K562 (cell line): ENCODE results near the gene PRKAG2. TPM values are rescaled to one million over a fixed set of nuclear protein-coding genes. Genes with fewer than 3 reads are reported as not detected.

ENCODE experiments used
- ARID2 ChIP-seq: fragments of 450-650 bp; IDR thresholded peaks from 2 replicates; pipeline ENCODE4 v1.6.1; 2017; ENCODE audit warnings: antibody characterized with exemption, mild to moderate bottlenecking
- PHF21A ChIP-seq: fragments of 450-650 bp; IDR thresholded peaks from 2 replicates; pipeline ENCODE4 v1.6.1; 2017; ENCODE audit warnings: low read depth, borderline replicate concordance
- PTBP1 ChIP-seq: fragments of 200-400 bp; formaldehyde crosslinking; IDR thresholded peaks from 2 replicates; pipeline ENCODE4 v1.6.1; 2017; ENCODE audit warnings: low read depth, low read length
- RBM14 ChIP-seq: fragments of 200-400 bp; formaldehyde crosslinking; IDR thresholded peaks from 2 replicates; pipeline ENCODE4 v1.6.1; 2018; ENCODE audit warnings: low read depth, mild to moderate bottlenecking, low read length, moderate library complexity, borderline replicate concordance; ENCODE audit not compliant: insufficient read depth
- ZNF140 ChIP-seq: fragments of 250-450 bp; sonication (Bioruptor Pico); IDR thresholded peaks from 2 replicates; pipeline ENCODE4 v1.8.0; 2021; ENCODE audit warnings: moderate library complexity, mild to moderate bottlenecking, inconsistent platforms
- ZNF197 ChIP-seq: fragments of 200-800 bp; sonication (Bioruptor generic); IDR thresholded peaks from 2 replicates; pipeline ENCODE4 v1.6.1; 2016; ENCODE audit warnings: low read depth, missing genetic modification characterization, missing compliant biosample characterization
- ZNF311 ChIP-seq: fragments of 250-450 bp; sonication (Bioruptor Pico); IDR thresholded peaks from 2 replicates; pipeline ENCODE4 v1.4.0; 2020; ENCODE audit warnings: mild to moderate bottlenecking, moderate library complexity
- polyA plus RNA-seq, 8 experiments: library from polyadenylated mRNA; depleted of rRNA in 4 of 8; stranded (reverse) in 5 of 8; unstranded in 3 of 8; fragments of >200 nt; fragmentation: Nextera tagmentation in 2 of 8; fragmentation: Illumina TruSeq in 1 of 8; extraction: Ambion mirVana in 2 of 8; extraction: Trizol in 1 of 8; gene quantifications; 2 replicates each; pipeline versions ENCODE4 v1.2.1 to v1.2.3, GENCODE V29; 2011 to 2014; ENCODE audit warnings: inconsistent platforms in 1 of 8, missing spikeins in 1 of 8
- total RNA-seq, 7 experiments: library from RNA; depleted of rRNA in 6 of 7; stranded (reverse); fragments of >200 nt in 6 of 7; fragmentation: Illumina TruSeq in 2 of 7; extraction: Trizol in 2 of 7; gene quantifications; 2 replicates each; pipeline versions ENCODE4 v1.2.1 to v1.2.3, GENCODE V29; 2011 to 2021; ENCODE audit warnings: low replicate concordance in 1 of 7
- TF ChIP-seq, protein P1 (sequence below): fragments of 250-450 bp; sonication (Bioruptor Pico); IDR thresholded peaks from 2 replicates; pipeline ENCODE4 v1.8.0; 2021; ENCODE audit warnings: moderate library complexity, mild to moderate bottlenecking, inconsistent platforms
- TF ChIP-seq, protein P2 (sequence below): fragments of 200-800 bp; sonication (Bioruptor generic); IDR thresholded peaks from 2 replicates; pipeline ENCODE4 v1.6.1; 2017; ENCODE audit warnings: missing genetic modification characterization, missing compliant biosample characterization
- TF ChIP-seq, protein P3 (sequence below): sonication (generic); formaldehyde crosslinking; IDR thresholded peaks from 2 replicates; pipeline ENCODE4 v1.8.0; 2022; ENCODE audit warnings: mild to moderate bottlenecking, missing genetic modification reagents, borderline replicate concordance

The PRKAG2 gene
- total and polyA plus RNA-seq, 9 of the 15 experiments (the other 6 are each of a cell fraction or from before 2014, with no cell fraction given), result 0.99 to 5.6 (median 3.3) TPM

DNA sequence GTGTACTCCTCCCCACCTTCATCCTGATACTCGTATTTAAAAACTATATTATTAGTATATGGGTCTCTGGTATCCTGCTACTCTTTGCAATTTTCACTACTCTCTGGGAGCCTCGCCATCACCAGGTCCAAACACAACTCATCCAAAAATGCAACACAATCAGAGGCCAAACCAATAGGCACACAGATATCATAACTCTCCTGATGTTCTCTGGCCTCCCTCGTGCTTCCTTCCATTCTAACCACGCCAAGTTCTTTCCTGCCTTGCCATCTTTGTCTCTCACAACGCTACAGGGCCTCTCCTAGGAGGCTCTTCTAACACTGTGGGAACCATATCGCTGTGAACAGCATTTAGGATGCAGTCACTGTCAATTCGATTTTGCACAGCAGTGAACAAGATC is 364.6 kb downstream of the PRKAG2 start (continued):
- TF ChIP-seq, protein P1, sequence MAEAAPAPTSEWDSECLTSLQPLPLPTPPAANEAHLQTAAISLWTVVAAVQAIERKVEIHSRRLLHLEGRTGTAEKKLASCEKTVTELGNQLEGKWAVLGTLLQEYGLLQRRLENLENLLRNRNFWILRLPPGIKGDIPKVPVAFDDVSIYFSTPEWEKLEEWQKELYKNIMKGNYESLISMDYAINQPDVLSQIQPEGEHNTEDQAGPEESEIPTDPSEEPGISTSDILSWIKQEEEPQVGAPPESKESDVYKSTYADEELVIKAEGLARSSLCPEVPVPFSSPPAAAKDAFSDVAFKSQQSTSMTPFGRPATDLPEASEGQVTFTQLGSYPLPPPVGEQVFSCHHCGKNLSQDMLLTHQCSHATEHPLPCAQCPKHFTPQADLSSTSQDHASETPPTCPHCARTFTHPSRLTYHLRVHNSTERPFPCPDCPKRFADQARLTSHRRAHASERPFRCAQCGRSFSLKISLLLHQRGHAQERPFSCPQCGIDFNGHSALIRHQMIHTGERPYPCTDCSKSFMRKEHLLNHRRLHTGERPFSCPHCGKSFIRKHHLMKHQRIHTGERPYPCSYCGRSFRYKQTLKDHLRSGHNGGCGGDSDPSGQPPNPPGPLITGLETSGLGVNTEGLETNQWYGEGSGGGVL (CRISPR knock-in tag), result no peak
- TF ChIP-seq, protein P2, sequence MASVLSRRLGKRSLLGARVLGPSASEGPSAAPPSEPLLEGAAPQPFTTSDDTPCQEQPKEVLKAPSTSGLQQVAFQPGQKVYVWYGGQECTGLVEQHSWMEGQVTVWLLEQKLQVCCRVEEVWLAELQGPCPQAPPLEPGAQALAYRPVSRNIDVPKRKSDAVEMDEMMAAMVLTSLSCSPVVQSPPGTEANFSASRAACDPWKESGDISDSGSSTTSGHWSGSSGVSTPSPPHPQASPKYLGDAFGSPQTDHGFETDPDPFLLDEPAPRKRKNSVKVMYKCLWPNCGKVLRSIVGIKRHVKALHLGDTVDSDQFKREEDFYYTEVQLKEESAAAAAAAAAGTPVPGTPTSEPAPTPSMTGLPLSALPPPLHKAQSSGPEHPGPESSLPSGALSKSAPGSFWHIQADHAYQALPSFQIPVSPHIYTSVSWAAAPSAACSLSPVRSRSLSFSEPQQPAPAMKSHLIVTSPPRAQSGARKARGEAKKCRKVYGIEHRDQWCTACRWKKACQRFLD (CRISPR knock-in tag), result no peak
- no peak for TF ChIP-seq RBM14
- TF ChIP-seq PHF21A, result no peak
- no peak for TF ChIP-seq ARID2
- no peak for TF ChIP-seq ZNF140 (CRISPR knock-in tag)
- no peak for TF ChIP-seq PTBP1
- TF ChIP-seq, protein P3, sequence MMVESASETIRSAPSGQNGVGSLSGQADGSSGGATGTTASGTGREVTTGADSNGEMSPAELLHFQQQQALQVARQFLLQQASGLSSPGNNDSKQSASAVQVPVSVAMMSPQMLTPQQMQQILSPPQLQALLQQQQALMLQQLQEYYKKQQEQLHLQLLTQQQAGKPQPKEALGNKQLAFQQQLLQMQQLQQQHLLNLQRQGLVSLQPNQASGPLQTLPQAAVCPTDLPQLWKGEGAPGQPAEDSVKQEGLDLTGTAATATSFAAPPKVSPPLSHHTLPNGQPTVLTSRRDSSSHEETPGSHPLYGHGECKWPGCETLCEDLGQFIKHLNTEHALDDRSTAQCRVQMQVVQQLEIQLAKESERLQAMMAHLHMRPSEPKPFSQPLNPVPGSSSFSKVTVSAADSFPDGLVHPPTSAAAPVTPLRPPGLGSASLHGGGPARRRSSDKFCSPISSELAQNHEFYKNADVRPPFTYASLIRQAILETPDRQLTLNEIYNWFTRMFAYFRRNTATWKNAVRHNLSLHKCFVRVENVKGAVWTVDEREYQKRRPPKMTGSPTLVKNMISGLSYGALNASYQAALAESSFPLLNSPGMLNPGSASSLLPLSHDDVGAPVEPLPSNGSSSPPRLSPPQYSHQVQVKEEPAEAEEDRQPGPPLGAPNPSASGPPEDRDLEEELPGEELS (CRISPR knock-in tag), result no peak
- no peak for TF ChIP-seq ZNF311 (CRISPR knock-in tag)
- TF ChIP-seq ZNF197 (CRISPR knock-in tag), result no peak
